Measurements from ENCODE around the gene LAMTOR5.

DNA sequence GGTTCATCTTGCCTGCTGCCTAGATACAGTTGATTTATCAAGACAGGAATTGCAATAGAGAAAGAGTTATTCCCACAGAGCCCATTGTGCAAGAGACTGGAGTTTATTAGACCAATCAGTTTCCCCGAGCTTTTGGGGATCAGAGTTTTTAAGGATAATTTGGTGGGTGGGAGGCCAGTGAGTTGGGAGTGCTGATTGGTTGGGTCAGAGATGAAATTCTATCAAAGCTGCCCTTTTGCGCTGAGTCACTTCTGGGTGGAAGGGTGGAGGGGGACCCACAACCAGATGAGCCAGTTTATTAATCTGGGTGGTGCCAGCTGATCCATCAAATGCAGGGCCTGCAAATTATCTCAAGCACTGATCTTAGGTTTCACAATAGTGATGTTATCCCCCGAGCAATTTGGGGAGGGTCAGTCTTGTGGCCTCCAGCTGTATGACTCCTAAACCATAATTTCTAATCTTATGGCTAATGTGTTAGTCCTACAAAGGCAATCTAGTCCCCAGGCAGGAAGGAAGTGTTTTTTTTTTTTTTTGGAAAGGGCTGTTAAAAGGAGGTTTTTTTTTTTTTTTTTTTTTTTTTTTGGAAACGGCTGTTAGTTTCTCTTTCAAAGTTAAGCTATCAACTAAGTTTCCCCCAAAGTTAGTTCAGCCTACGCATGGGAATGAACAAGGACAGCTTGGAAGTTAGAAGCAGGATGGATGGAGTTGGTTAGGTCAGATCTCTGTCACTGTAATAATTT lies 24.1 kb downstream of the LAMTOR5 start:
- TF ChIP-seq REST (IDR thresholded peaks at IDR 0.05; ENCODE audit: insufficient read depth in 1 of 2, low read depth in 2 of 2, low read length in 2 of 2) (no peak), TAF1 (IDR thresholded peaks at IDR 0.05; ENCODE audit: borderline replicate concordance, insufficient read depth, low read length) (no peak), POLR2AphosphoS5 (IDR thresholded peaks at IDR 0.05; ENCODE audit: low read depth, low read length) (no peak), SIN3A (IDR thresholded peaks at IDR 0.05; ENCODE audit: borderline replicate concordance, insufficient read depth, low read length) (no peak)
